Panc1 (cell line): ENCODE measurements around the gene RASA3. TPM values are rescaled to one million over a fixed set of nuclear protein-coding genes. Genes with fewer than 3 reads are reported as not detected.

Source experiments
- ATAC-seq: fragments of 200-7000 bp; cut with Tn5 transposase; 2 replicates; pipeline ENCODE4 v1.9.1; 2020; ENCODE audit warnings: mild to moderate bottlenecking, moderate library complexity
- BruUV-seq: library from RNA; stranded (reverse); fragments of 400-500 nt; replicated peaks from 2 replicates; lab custom pipeline; 2021; lab: Mats Ljungman, UMichigan
- CTCF ChIA-PET: fragments of 300-600 bp; sonication (Branson Sonifier 250); formaldehyde crosslinking; loops from one replicate; lab custom pipeline; 2022; ENCODE audit warnings: antibody characterized with exemption; lab: Charles Lee
- POLR2A ChIA-PET: fragments of 300-600 bp; sonication (Branson Sonifier 250); formaldehyde crosslinking; loops from one replicate; lab custom pipeline; 2022; ENCODE audit warnings: antibody characterized with exemption; lab: Charles Lee
- DNase-seq: peaks from one replicate; pipeline ENCODE4 v3.0.0-alpha.2; 2010; ENCODE audit warnings: low read depth, low spot score
- H3K27ac ChIP-seq: 2 replicates; pipeline ENCODE4 v1.5.1; 2011; ENCODE audit warnings: mild to moderate bottlenecking, low read length, inconsistent platforms
- H3K27me3 ChIP-seq: fragments of 200-500 bp; sonication (Bioruptor generic); 2 replicates; pipeline ENCODE4 v1.6.0; 2014; ENCODE audit warnings: low read length, inconsistent platforms; ENCODE audit not compliant: control insufficient read depth, insufficient read depth
- H3K36me3 ChIP-seq: fragments of 200-500 bp; sonication (Bioruptor generic); 2 replicates; pipeline ENCODE4 v1.5.1; 2014; ENCODE audit warnings: inconsistent platforms, mild to moderate bottlenecking, low read length, moderate library complexity; ENCODE audit not compliant: control insufficient read depth, insufficient read depth
- H3K4me1 ChIP-seq: 2 replicates; pipeline ENCODE4 v1.5.1; 2011; ENCODE audit warnings: inconsistent platforms, mild to moderate bottlenecking, low read length, moderate library complexity; ENCODE audit not compliant: control insufficient read depth, insufficient read depth
- H3K4me3 ChIP-seq, 2 experiments: 2 replicates each; pipeline ENCODE4 v1.5.1; 2011 to 2012; ENCODE audit warnings: low read depth in 2 of 2, low read length in 2 of 2, mild to moderate bottlenecking in 2 of 2, inconsistent platforms in 1 of 2, moderate library complexity in 1 of 2
- H3K9me3 ChIP-seq: fragments of 200-500 bp; sonication (Bioruptor generic); 2 replicates; pipeline ENCODE4 v1.5.1; 2014; ENCODE audit warnings: low read depth, mild to moderate bottlenecking, inconsistent platforms, low read length, moderate library complexity; ENCODE audit not compliant: control insufficient read depth, insufficient read depth
- POLR2AphosphoS5 ChIP-seq: IDR thresholded peaks from 2 replicates; pipeline ENCODE4 v1.6.1; 2012; ENCODE audit warnings: mild to moderate bottlenecking, low read depth, low read length, moderate library complexity
- SIN3A ChIP-seq: IDR thresholded peaks from 2 replicates; pipeline ENCODE4 v1.6.1; 2012; ENCODE audit warnings: low read depth, mild to moderate bottlenecking, low read length, moderate library complexity, borderline replicate concordance; ENCODE audit not compliant: insufficient read depth
- TCF7L2 ChIP-seq: IDR thresholded peaks from 2 replicates; pipeline ENCODE4 v1.6.1; 2011; ENCODE audit warnings: mild to moderate bottlenecking, low read depth, low read length, inconsistent platforms
- in situ Hi-C: cut with HindIII; loops from 2 replicates; pipeline ENCODE4 v1.10.0; 2016; ENCODE audit warnings: low sequenced_read_pairs, low pct_unique_long_range_greater_than_20kb
- intact Hi-C: fragments of 100-400 bp; cut with micrococcal nuclease; formaldehyde crosslinking; loops from one replicate; pipeline ENCODE4 v1.10.0; 2022; ENCODE audit not compliant: unreplicated experiment
- total RNA-seq: library from RNA; stranded (reverse); gene quantifications from one replicate; pipeline ENCODE4 v1.2.1, GENCODE V29; 2021; ENCODE audit not compliant: unreplicated experiment
- TF ChIP-seq, protein P1 (sequence below): fragments of 450-650 bp; IDR thresholded peaks from 2 replicates; pipeline ENCODE4 v1.5.1; 2017; ENCODE audit warnings: mild to moderate bottlenecking
- TF ChIP-seq, protein P2 (sequence below), 2 experiments: IDR thresholded peaks; 2 replicates each; pipeline ENCODE4 v1.6.1; 2011 to 2012; ENCODE audit warnings: low read depth in 2 of 2, control low read depth in 1 of 2, low read length in 1 of 2, mild to moderate bottlenecking in 1 of 2, moderate library complexity in 1 of 2; ENCODE audit not compliant: insufficient read depth in 1 of 2

RASA3 gene
- total RNA-seq, 1 experiment from 2014 or later = 33.7 TPM

DNA sequence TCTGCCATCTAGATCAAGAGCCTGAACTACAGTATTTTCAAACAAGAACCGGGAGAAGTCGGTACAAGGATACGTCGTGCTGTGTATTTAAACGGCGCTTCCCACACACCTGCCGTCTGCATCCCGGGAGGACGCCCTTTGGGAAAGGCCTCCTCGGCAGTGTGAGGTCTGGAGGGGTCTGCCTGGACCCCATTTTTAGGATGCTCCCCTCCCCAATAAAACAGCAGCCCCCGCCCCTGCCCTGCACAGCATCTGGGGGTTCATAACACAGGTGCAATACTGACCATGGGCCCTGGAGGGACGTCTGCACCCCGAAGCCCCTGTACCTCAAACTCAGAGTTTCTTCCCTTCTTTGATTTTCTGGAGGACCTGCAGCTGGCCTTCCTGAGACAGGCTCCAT lies 154.4 kb downstream of the RASA3 start:
- CTCF ChIA-PET = no interaction called here
- no peak for ATAC-seq
- POLR2A ChIA-PET = no interaction called here
- TSS peak; percentile 83 for BruUV-seq
- no peaks in the 10 kb centered on the region for H3K9me3 ChIP-seq
- no peaks in the 10 kb centered on the region for H3K27me3 ChIP-seq
- in situ Hi-C loops = no loop called here
- DNase-seq = no peak
- no peak overlapping the region for H3K27ac ChIP-seq
- intact Hi-C loops = no loop called here
- TF ChIP-seq, protein P1, sequence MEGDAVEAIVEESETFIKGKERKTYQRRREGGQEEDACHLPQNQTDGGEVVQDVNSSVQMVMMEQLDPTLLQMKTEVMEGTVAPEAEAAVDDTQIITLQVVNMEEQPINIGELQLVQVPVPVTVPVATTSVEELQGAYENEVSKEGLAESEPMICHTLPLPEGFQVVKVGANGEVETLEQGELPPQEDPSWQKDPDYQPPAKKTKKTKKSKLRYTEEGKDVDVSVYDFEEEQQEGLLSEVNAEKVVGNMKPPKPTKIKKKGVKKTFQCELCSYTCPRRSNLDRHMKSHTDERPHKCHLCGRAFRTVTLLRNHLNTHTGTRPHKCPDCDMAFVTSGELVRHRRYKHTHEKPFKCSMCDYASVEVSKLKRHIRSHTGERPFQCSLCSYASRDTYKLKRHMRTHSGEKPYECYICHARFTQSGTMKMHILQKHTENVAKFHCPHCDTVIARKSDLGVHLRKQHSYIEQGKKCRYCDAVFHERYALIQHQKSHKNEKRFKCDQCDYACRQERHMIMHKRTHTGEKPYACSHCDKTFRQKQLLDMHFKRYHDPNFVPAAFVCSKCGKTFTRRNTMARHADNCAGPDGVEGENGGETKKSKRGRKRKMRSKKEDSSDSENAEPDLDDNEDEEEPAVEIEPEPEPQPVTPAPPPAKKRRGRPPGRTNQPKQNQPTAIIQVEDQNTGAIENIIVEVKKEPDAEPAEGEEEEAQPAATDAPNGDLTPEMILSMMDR = no peak
- TF ChIP-seq, protein P2, sequence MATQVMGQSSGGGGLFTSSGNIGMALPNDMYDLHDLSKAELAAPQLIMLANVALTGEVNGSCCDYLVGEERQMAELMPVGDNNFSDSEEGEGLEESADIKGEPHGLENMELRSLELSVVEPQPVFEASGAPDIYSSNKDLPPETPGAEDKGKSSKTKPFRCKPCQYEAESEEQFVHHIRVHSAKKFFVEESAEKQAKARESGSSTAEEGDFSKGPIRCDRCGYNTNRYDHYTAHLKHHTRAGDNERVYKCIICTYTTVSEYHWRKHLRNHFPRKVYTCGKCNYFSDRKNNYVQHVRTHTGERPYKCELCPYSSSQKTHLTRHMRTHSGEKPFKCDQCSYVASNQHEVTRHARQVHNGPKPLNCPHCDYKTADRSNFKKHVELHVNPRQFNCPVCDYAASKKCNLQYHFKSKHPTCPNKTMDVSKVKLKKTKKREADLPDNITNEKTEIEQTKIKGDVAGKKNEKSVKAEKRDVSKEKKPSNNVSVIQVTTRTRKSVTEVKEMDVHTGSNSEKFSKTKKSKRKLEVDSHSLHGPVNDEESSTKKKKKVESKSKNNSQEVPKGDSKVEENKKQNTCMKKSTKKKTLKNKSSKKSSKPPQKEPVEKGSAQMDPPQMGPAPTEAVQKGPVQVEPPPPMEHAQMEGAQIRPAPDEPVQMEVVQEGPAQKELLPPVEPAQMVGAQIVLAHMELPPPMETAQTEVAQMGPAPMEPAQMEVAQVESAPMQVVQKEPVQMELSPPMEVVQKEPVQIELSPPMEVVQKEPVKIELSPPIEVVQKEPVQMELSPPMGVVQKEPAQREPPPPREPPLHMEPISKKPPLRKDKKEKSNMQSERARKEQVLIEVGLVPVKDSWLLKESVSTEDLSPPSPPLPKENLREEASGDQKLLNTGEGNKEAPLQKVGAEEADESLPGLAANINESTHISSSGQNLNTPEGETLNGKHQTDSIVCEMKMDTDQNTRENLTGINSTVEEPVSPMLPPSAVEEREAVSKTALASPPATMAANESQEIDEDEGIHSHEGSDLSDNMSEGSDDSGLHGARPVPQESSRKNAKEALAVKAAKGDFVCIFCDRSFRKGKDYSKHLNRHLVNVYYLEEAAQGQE (IDR thresholded peaks at IDR 0.05; ENCODE audit: insufficient read depth in 1 of 2, low read depth in 2 of 2, low read length in 1 of 2) = no peak
- TF ChIP-seq POLR2AphosphoS5 = no peak
- TF ChIP-seq TCF7L2 = no peak
- TF ChIP-seq SIN3A = no peak
- no peaks in the 10 kb centered on the region for H3K4me1 ChIP-seq
- no peak overlapping the region for H3K4me3 ChIP-seq
- H3K36me3 ChIP-seq = no peaks in the 10 kb centered on the region

DNA sequence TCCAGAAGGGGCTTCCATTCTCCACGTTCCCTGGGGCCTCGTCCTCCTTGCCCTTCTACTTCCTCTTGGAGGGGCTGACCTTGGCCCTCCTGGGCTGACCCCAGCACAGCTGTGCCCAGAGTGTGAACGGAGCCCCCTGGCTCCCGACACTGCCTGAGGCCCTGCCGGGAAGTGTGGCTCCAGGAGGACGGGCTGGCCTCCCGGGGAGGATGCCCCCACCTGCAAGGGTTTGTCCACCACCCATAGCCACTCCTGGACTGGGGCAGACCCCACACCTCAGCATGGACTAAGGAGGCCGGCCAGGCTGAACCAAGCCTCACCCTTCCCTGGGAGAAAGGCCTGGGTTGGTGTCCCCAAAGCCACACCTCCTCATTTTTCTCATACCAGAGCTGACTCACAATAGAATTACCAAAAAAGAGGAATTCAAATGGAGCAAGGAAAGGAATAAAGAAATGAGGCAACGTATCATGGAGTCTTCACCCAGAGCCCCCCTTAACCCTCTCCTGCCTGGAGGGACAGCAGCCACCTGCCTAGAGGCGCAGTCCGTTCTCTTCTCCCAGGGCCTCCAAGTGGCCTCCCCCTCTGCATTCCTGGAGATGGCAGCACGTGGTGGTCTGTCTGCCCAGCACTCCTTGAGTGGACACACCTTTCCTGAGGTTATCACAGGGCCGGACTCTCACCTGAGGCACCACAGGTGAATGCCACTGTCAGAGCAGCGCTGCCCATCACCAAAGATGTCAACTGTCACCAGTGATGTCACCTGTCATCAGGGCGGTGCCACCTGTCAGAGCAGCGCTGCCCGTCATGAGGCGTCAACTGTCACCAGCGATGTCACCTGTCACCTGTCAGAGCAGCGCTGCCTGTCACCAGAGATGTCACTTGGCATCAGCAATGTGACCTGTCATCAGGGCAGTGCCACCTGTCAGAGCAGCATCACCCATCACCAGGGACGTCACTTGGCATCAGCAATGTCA lies 155.4 kb downstream of the RASA3 start:
- ATAC-seq = peak; percentile 58; the same call in 1 of the 2 replicates
- intact Hi-C loops = no loop called here
- H3K27ac ChIP-seq = no peak overlapping the region

More for the DNA sequence above, 155.4 kb downstream of the RASA3 start:
- CTCF ChIA-PET = no interaction called here
- POLR2A ChIA-PET = no interaction called here
- TF ChIP-seq SIN3A = no peak
- TF ChIP-seq, protein P1 = no peak
- TF ChIP-seq, protein P2 (IDR thresholded peaks at IDR 0.05; ENCODE audit: insufficient read depth in 1 of 2, low read depth in 2 of 2, low read length in 1 of 2) = no peak
- TF ChIP-seq TCF7L2 = no peak
- no peak for TF ChIP-seq POLR2AphosphoS5
- H3K4me3 ChIP-seq = no peak overlapping the region
- no TSS peak for BruUV-seq
- H3K9me3 ChIP-seq = no peaks in the 10 kb centered on the region
- DNase-seq = no peak
- in situ Hi-C loops = no loop called here
- H3K36me3 ChIP-seq = no peaks in the 10 kb centered on the region
- no peaks in the 10 kb centered on the region for H3K4me1 ChIP-seq
- H3K27me3 ChIP-seq = no peaks in the 10 kb centered on the region
